NCI-H82 treated with DMSO at 0.1 percent for 48 hours (cell line): Measurements from ENCODE around the gene HIBCH.
"Not testable (repeated sequence)": the region's sequence is repeated elsewhere in the genome, so short reads cannot be mapped to it uniquely, and the experiment has no call there.

Experiments used
- DNase-seq: peaks from one replicate; lab custom pipeline; 2025; ENCODE audit not compliant: unreplicated experiment; lab: John Stamatoyannopoulos, UW

Gene HIBCH

GRCh38 chr2:190319555-190320498 is at the start of gene HIBCH:
Gene HIBCH (minus strand): TSS chr2:190319826. CDS start chr2:190319750, 76 bp downstream.
- peak; percentile 98 for DNase-seq

DNA sequence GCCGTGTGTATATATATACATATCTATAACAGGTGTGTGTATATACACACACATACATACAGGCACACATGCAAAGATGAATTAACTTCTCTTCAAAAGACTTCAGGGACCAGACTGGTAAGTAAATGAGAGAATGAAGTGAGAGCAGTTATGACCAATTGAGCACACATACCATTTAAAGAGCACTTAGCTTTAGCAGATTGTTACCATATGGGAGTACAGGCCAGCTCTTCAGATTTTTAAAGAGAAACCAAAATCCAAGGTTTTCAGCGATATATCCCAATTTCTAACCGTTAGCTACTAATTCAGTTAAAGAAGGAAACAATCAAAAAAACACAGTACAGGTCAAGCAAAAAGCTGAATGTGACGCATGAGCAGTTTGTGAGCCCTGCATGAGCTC is 47.5 kb upstream of the HIBCH start:
- DNase-seq: no peak

GRCh38 chr2:190366248-190366753 is 46.7 kb upstream of the HIBCH start:
- DNase-seq: no peak

- DNase-seq: no peak
Measured at GRCh38 chr2:190365499-190366204, 46.0 kb upstream of the HIBCH start.

DNA sequence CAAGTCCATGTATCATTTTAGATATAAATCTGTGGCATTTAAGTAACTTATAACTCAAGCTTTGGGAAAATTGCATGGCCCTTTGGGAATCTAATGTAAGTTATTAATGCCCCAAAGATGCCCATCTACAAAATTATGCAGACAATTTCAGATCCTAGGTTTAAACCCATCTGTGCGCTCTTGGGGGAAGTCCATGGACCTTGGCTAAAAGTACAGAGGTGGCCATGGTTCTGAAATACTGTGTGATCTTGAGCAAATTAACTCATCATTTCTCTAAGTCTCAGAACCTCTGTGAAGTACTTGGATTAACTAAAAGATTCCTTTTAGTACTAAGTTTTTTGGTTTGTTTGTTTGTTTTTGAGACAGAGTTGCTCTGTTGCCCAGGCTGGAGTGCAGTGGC is 43.3 kb upstream of the HIBCH start:
- DNase-seq: no peak

- no peak for DNase-seq
Measured at GRCh38 chr2:190361572-190361971, 41.9 kb upstream of the HIBCH start.

- no peak for DNase-seq
Measured at GRCh38 chr2:190360965-190361364, 41.3 kb upstream of the HIBCH start.

DNA sequence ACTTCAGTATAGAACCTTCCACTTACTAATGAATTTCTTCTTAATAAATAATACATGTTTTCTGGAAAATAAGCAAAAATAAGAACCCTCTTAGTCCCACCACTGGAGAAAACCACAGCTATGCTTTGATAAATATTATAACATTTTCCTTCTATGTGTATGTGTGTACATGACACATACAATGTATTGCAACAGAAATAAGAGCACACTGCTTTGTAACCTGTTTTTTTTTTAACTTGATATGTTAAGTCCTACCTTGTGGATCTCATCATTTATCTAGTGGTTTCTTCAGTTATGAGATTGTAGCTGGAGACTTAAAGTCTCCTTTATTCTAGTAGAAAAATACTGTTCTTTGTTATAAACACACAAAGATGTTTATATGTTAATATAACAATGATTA is 40.9 kb upstream of the HIBCH start:
- no peak for DNase-seq

GRCh38 chr2:190358655-190359448 is 39.2 kb upstream of the HIBCH start:
- not testable (repeated sequence) for DNase-seq

DNA sequence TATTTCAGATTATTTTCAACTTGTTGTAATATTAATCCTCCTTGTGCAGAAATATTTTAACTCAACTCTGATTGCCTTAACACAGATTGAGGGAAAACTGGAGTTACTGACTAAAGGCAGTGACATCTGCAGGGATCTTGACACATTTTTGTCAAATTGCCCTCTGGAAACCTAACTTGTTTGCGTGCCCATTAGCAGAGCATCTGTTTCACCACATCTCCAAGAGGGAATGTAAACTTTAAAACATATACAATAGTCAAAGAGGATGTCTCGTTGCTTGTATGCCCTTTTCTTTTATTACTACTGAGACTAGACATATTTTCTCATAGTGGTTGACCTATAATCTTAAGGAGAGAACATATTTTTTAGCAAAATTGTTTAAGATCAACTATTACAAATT is 38.0 kb upstream of the HIBCH start:
- no peak for DNase-seq

GRCh38 chr2:190355968-190356644 is 36.5 kb upstream of the HIBCH start:
- DNase-seq: no peak

DNA sequence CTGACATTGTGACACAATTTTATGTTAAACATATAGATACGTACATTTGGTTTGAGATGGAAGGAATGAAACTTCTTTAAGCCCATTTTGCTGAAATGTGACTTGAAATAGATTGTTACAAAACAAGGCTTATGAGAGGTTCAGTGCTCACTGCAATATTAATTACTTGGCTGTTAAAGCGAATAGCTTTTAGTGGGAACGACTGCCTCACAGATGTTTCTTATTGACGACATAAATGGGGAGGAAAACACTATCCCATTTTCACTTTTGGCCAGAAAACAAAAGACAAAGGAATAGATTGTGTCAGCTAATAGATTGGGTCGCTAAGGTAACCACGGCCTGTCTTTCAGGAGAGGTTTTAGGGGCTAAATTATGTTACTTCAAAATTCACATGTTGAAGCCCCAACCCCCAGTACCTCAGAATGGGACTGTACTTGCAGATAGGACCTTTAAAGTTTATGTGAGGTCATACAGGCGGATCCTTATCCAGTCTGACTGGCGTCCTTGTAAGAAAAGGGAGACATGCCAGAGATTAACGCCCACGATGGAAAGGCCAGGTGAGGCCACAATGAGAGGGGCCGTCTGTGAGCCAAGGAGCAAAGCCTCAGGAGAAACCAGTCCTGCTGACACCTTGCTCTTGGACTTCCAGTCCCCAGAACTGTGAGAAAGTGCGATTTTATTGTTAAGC is 34.5 kb upstream of the HIBCH start:
- no peak for DNase-seq

- DNase-seq: no peak
Measured at GRCh38 chr2:190353537-190353899, 33.9 kb upstream of the HIBCH start.

DNA sequence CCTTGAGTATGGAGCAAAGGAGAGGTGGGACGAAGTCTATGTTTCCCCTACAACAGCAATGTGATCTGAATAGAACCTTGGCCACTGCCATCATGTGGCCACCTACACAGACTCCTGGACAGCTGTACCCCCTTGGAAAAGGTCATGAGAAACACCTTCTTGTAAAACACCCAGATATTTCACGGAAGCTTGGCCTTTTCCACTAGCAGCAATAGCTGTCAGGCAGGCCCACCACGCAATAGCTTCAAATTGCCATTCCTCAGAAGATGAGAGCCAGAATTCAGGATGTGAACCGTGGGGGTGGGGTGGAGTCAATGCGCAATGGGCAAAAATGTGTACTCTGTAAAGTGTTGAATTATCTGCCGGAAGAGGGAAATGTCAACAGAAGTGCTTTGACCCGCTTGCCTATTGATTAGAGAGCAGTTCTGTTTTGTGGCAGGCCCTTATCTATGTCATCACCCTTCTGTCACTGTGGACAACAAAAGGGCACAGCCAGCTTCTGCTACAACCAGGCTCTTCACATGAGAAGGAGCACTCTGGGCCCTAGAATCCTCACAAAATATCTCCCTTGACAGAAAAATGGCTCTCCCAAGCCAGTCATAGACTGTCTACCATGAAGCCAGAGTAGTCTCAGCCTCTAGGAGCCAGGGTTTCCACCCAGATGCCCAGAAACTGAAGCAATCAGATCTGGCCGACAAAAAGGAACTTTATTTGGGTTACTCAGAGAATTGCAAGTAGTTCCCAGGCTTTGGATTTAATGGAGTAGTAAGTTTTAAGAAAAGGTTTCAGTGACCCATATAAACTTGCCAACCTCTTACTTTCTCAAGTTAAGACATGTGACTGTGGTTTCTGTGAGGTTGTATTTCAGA is 33.3 kb upstream of the HIBCH start:
- DNase-seq: no peak

DNA sequence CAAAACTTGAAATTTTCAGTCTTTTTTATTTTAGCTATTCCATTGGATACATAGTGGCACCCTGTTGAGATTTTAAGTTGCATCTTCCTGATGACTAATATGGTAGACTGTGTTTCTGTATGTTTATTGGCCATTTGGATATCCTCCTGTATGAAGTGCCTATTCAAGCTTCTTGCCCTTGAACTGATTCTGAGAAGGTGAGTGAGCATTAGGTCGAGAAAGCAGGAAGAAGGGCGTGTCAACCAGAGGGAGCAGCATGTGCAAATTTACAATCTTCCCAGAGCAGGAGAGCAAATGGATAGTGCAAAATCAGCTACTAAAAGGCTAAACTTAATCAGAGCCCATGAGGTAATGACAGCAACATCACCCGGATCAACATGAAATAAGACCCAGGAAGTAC is 32.3 kb upstream of the HIBCH start:
- no peak for DNase-seq

DNA sequence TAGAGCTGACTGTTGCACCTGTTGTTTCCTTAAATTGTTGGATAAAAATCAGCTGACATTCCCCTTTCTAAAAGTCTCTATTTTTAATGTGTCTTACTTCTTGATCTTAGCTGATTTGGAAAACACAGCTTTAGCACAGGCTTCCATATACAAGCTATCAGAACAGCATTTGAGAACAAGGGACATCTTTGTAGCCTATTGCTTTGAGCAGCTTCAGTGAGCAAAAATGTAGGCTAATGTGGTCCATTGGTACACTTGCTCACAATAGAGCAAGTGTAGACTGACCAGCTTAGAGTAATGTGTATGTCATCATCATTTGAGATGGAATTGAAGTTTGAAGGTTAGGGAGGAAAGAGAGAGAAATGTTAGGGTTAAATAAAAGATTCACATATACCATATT is 30.7 kb upstream of the HIBCH start:
- no peak for DNase-seq

- no peak for DNase-seq
Measured at GRCh38 chr2:190344276-190344827, 24.7 kb upstream of the HIBCH start.

GRCh38 chr2:190343536-190344275 is 24.1 kb upstream of the HIBCH start, which contains the start of gene INPP1:
Gene INPP1 (plus strand): TSS chr2:190343589. CDS start chr2:190360103, 16,514 bp downstream.
- no peak for DNase-seq
